ENCODE data around the gene MTMR11.
A peak's percentile ranks its signal among the peaks of the same experiment; 100 is the strongest.
"Not testable (repeated sequence)": the region's sequence is repeated elsewhere in the genome, so short reads cannot be mapped to it uniquely, and the experiment has no call there.

The MTMR11 gene

DNA sequence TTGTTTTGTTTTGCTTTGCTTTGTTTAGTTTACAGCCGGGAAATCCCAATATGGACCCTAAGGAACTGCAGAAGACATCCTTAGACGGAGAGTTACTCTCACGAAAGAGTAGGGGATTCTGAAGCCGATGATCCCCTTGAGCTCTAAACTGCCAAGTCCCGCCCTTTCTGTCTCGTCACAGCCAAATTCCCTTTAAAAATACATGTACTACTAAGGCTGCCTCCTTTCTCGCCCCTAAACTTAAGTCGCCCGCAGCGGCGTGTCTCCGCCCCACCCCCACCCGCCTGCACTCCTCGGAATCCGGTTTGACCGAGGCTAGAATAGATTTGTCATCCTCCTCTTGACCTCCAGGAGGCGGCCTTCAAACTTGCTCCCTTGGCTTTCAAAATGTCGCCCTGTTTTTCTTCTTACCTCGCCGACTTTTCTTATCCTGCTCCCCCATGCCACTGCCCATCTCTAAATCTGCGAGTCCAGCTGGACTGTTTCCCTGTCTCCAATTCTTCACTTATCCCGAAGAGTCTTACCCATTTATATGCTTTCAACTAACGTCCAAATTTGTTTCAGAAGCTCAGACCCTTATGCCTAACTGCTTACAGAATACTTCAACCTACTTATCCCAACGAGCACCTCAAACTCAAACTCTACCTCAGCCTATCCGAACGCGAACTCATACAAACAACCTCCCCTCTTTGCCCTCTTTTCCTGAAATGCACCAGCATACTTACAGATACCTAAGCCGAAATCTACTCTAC is 48.3 kb downstream of the MTMR11 start:
- Histone ChIP-seq H3K27me3 (replicated peaks in 2 of 5; ENCODE audit: control insufficient read depth in 4 of 5, insufficient read depth in 5 of 5, low read length in 4 of 5) (no peaks in the 10 kb centered on the region), H3K36me3 (ENCODE audit: control insufficient read depth in 4 of 4, insufficient read depth in 4 of 4, low read length in 3 of 4) (no peaks in the 10 kb centered on the region), H3K4me3 (ENCODE audit: control insufficient read depth in 1 of 7, extremely low read depth in 1 of 7, insufficient read depth in 4 of 7, low read depth in 2 of 7, low read length in 6 of 7) (peak overlapping the region in 6 of 7 experiments; percentile 75 to 99 (median 90)), H3K27ac (ENCODE audit: insufficient read depth in 1 of 2, low read depth in 1 of 2, low read length in 2 of 2, poor library complexity in 1 of 2, severe bottlenecking in 2 of 2) (peak overlapping the region; percentile 89 to 99), H3K4me1 (ENCODE audit: control extremely low read depth in 1 of 4, control insufficient read depth in 4 of 4, insufficient read depth in 4 of 4, low read length in 3 of 4) (peaks cover 9 to 36% (median 21%) of the 10 kb centered on the region in 4 experiments), H3K9me3 (ENCODE audit: control extremely low read depth in 1 of 5, control insufficient read depth in 4 of 5, insufficient read depth in 2 of 5, low read depth in 1 of 5, low read length in 4 of 5) (no peaks in the 10 kb centered on the region)
- ChIA-PET POLR2A (interaction anchor here (0.9 to 3.0 kb wide), 9 partner anchors 11 to 292 kb away, joined by 3 to 17 read pairs (median 5); partner anchors contain the start of genes BOLA1 and SF3B4), CTCF (interaction anchor here (0.6 to 4.0 kb wide), 12 partner anchors 11 to 299 kb away, joined by 3 to 16 read pairs (median 4); partner anchors contain the start of gene BOLA1)
- 4% methylated on average over 27 of the region's 28 CpGs for WGBS (ENCODE audit: insufficient coverage)
- DNase-seq: peak; percentile 93 to 94 (median 93)

DNA sequence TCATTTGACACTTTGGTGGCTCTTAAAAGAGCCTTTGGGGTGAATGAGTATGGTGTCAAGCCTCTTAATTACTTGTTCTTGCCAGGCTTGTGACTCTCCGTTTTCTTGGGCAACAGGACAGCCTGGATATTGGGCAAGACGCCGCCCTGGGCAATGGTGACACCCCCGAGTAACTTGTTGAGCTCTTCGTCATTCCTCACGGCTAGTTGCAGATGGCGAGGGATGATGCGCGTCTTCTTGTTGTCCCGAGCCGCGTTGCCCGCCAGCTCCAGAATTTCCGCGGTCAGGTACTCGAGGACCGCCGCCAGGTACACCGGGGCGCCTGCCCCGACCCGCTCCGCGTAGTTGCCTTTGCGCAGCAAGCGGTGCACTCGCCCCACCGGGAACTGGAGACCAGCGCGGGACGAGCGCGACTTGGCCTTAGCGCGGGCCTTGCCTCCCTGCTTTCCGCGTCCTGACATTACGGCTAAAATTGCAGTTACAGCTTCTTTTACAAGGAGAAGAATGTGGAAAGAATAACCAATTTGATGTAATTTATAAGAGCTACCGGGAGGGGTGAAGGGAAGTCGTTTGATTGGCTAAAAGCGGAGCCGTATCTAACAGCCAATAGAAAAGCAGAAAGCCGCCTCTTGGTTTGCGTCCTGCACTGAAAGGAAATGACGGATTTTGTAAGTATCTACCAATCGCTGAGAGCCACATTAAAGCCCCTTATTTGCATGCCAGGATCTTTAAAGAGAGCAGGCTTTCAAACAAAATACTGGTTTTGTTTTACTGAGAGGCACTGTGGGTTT is 49.0 kb downstream of the MTMR11 start:
- POLR2A ChIA-PET: interaction anchor here (0.9 to 3.0 kb wide), 15 partner anchors 12 to 300 kb away, joined by 3 to 17 read pairs (median 4); partner anchors contain the start of genes BOLA1 and SF3B4

DNA sequence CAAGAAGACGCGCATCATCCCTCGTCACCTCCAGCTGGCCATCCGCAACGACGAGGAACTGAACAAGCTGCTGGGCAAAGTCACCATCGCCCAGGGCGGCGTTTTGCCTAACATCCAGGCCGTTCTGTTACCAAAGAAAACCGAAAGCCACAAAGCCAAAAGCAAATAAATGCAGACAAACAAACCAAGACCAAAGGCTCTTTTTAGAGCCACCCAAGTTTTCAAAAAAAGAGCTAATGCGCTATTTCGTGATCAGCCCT is 49.6 kb downstream of the MTMR11 start:
- H3K27me3 ChIP-seq (replicated peaks in 2 of 5; ENCODE audit: control insufficient read depth in 4 of 5, insufficient read depth in 5 of 5, low read length in 4 of 5); H3K36me3 ChIP-seq (ENCODE audit: control insufficient read depth in 4 of 4, insufficient read depth in 4 of 4, low read length in 3 of 4); H3K9me3 ChIP-seq (ENCODE audit: control extremely low read depth in 1 of 5, control insufficient read depth in 4 of 5, insufficient read depth in 2 of 5, low read depth in 1 of 5, low read length in 4 of 5); DNase-seq: not testable (repeated sequence)
- Histone ChIP-seq H3K4me1 (ENCODE audit: control extremely low read depth in 1 of 4, control insufficient read depth in 4 of 4, insufficient read depth in 4 of 4, low read length in 3 of 4) (peaks cover 9 to 36% (median 21%) of the 10 kb centered on the region in 4 experiments), H3K4me3 (ENCODE audit: control insufficient read depth in 1 of 7, extremely low read depth in 1 of 7, insufficient read depth in 4 of 7, low read depth in 2 of 7, low read length in 6 of 7) (peak overlapping the region; percentile 75 to 99 (median 88)), H3K27ac (ENCODE audit: insufficient read depth in 1 of 2, low read depth in 1 of 2, low read length in 2 of 2, poor library complexity in 1 of 2, severe bottlenecking in 2 of 2) (peak overlapping the region; percentile 89 to 99)
- WGBS (ENCODE audit: insufficient coverage): 0% methylated on average over 6 of the region's 13 CpGs
- ChIA-PET CTCF (interaction anchor here (1.0 to 4.0 kb wide), 5 partner anchors 10 to 300 kb away, joined by 4 to 16 read pairs (median 8); partner anchors contain the start of gene BOLA1), POLR2A (interaction anchor here (0.9 to 3.0 kb wide), 16 partner anchors 12 to 301 kb away, joined by 3 to 17 read pairs (median 4); partner anchors contain the start of genes BOLA1 and SF3B4)

More for the DNA sequence above, 49.0 kb downstream of the MTMR11 start:
- Histone ChIP-seq H3K9me3 (ENCODE audit: control extremely low read depth in 1 of 5, control insufficient read depth in 4 of 5, insufficient read depth in 2 of 5, low read depth in 1 of 5, low read length in 4 of 5) (no peaks in the 10 kb centered on the region), H3K36me3 (ENCODE audit: control insufficient read depth in 4 of 4, insufficient read depth in 4 of 4, low read length in 3 of 4) (no peaks in the 10 kb centered on the region), H3K4me3 (ENCODE audit: control insufficient read depth in 1 of 7, extremely low read depth in 1 of 7, insufficient read depth in 4 of 7, low read depth in 2 of 7, low read length in 6 of 7) (peak overlapping the region; percentile 70 to 99 (median 88)), H3K27me3 (replicated peaks in 2 of 5; ENCODE audit: control insufficient read depth in 4 of 5, insufficient read depth in 5 of 5, low read length in 4 of 5) (no peaks in the 10 kb centered on the region), H3K4me1 (ENCODE audit: control extremely low read depth in 1 of 4, control insufficient read depth in 4 of 4, insufficient read depth in 4 of 4, low read length in 3 of 4) (peaks cover 9 to 36% (median 21%) of the 10 kb centered on the region in 4 experiments), H3K27ac (ENCODE audit: insufficient read depth in 1 of 2, low read depth in 1 of 2, low read length in 2 of 2, poor library complexity in 1 of 2, severe bottlenecking in 2 of 2) (peak overlapping the region; percentile 89 to 99)
- peak; percentile 98 to 100 (median 99) for DNase-seq
- WGBS (ENCODE audit: insufficient coverage): under 1% methylated on average over 44 of the region's 46 CpGs
- CTCF ChIA-PET: interaction anchor here (0.6 to 4.0 kb wide), 10 partner anchors 10 to 300 kb away, joined by 3 to 16 read pairs (median 5); partner anchors contain the start of gene BOLA1

DNA sequence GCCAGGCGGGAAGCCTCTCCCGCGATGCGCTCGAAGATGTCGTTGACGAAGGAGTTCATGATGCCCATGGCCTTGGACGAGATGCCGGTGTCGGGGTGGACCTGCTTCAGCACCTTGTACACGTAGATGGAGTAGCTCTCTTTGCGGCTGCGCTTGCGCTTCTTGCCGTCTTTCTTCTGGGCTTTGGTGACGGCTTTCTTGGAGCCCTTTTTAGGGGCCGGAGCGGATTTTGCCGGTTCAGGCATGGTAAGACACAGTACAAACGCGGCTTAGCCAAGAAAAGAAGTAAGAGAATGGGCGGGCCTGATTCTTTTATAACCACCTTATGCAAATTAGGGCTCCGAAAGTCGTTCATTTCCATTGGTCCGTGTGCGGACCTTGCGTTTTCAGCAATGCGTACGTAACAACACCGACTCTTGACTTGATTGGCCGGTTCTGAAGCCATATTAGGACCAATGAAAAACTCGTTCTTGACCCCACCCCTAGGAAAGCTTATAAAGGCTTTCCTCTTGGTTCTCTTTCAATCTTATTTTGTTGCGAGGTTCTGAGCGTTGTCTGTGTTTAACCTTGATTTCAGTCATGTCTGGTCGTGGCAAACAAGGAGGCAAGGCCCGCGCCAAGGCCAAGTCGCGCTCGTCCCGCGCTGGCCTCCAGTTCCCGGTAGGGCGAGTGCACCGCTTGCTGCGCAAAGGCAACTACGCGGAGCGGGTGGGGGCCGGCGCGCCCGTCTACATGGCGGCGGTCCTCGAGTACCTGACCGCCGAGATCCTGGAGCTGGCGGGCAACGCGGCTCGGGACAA is 50.1 kb downstream of the MTMR11 start:
- WGBS (ENCODE audit: insufficient coverage): 0% methylated on average over 51 of the region's 62 CpGs
- ChIA-PET CTCF (interaction anchor here (1.0 to 4.0 kb wide), 4 partner anchors 9 to 43 kb away, joined by 4 to 16 read pairs (median 6); partner anchors contain the start of gene BOLA1), POLR2A (interaction anchor here (0.6 to 3.0 kb wide), 14 partner anchors 13 to 301 kb away, joined by 3 to 17 read pairs (median 4); partner anchors contain the start of genes BOLA1, SF3B4 and VPS45)
- H3K27me3 ChIP-seq (replicated peaks in 2 of 5; ENCODE audit: control insufficient read depth in 4 of 5, insufficient read depth in 5 of 5, low read length in 4 of 5): no peaks in the 10 kb centered on the region
- H3K9me3 ChIP-seq (ENCODE audit: control extremely low read depth in 1 of 5, control insufficient read depth in 4 of 5, insufficient read depth in 2 of 5, low read depth in 1 of 5, low read length in 4 of 5): no peaks in the 10 kb centered on the region
- H3K4me1 ChIP-seq (ENCODE audit: control extremely low read depth in 1 of 4, control insufficient read depth in 4 of 4, insufficient read depth in 4 of 4, low read length in 3 of 4): peaks cover 9 to 36% (median 21%) of the 10 kb centered on the region in 4 experiments
- peak; percentile 99 to 100 (median 99) for DNase-seq
- H3K27ac ChIP-seq (ENCODE audit: insufficient read depth in 1 of 2, low read depth in 1 of 2, low read length in 2 of 2, poor library complexity in 1 of 2, severe bottlenecking in 2 of 2): peak overlapping the region; percentile 89 to 99
- peak overlapping the region; percentile 75 to 99 (median 88) for H3K4me3 ChIP-seq (ENCODE audit: control insufficient read depth in 1 of 7, extremely low read depth in 1 of 7, insufficient read depth in 4 of 7, low read depth in 2 of 7, low read length in 6 of 7)
- no peaks in the 10 kb centered on the region for H3K36me3 ChIP-seq (ENCODE audit: control insufficient read depth in 4 of 4, insufficient read depth in 4 of 4, low read length in 3 of 4)

DNA sequence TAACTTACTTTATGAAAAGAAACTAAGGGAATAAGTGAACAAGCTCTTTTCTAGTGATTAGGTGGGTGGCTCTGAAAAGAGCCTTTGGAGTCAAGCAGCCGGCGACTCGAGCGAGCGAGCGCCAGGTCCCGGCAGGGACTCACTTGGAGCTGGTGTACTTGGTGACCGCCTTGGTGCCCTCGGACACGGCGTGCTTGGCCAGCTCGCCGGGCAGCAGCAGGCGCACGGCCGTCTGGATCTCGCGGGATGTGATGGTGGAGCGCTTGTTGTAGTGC is 50.6 kb downstream of the MTMR11 start:
- Histone ChIP-seq H3K4me1 (ENCODE audit: control extremely low read depth in 1 of 4, control insufficient read depth in 4 of 4, insufficient read depth in 4 of 4, low read length in 3 of 4) (peaks cover 9 to 31% (median 21%) of the 10 kb centered on the region in 4 experiments), H3K4me3 (ENCODE audit: control insufficient read depth in 1 of 7, extremely low read depth in 1 of 7, insufficient read depth in 4 of 7, low read depth in 2 of 7, low read length in 6 of 7) (peak overlapping the region; percentile 75 to 99 (median 88)), H3K27ac (ENCODE audit: insufficient read depth in 1 of 2, low read depth in 1 of 2, low read length in 2 of 2, poor library complexity in 1 of 2, severe bottlenecking in 2 of 2) (peak overlapping the region; percentile 69 to 99)
- ChIA-PET POLR2A (interaction anchor here (0.6 to 3.0 kb wide), 7 partner anchors 13 to 182 kb away, joined by 3 to 17 read pairs (median 5); partner anchors contain the start of genes BOLA1, SF3B4 and VPS45), CTCF (interaction anchor here (4.0 kb wide), 1 partner anchor 42 kb away, joined by 16 read pairs; no protein-coding TSS in a partner anchor)
- H3K36me3 ChIP-seq (ENCODE audit: control insufficient read depth in 4 of 4, insufficient read depth in 4 of 4, low read length in 3 of 4); H3K27me3 ChIP-seq (replicated peaks in 2 of 5; ENCODE audit: control insufficient read depth in 4 of 5, insufficient read depth in 5 of 5, low read length in 4 of 5); H3K9me3 ChIP-seq (ENCODE audit: control extremely low read depth in 1 of 5, control insufficient read depth in 4 of 5, insufficient read depth in 2 of 5, low read depth in 1 of 5, low read length in 4 of 5): not testable (repeated sequence)
- DNase-seq: peak in 1 of 3 donors; percentile 38
- 0% methylated on average over 7 of the region's 19 CpGs for WGBS (ENCODE audit: insufficient coverage)
